NCI-H1105 (cell line): ENCODE results near the gene TXN.
"Not testable (repeated sequence)": the region's sequence is repeated elsewhere in the genome, so short reads cannot be mapped to it uniquely, and the experiment has no call there.

Experiments used
- DNase-seq: peaks from one replicate; lab custom pipeline; 2025; lab: John Stamatoyannopoulos, UW

Gene TXN

DNA sequence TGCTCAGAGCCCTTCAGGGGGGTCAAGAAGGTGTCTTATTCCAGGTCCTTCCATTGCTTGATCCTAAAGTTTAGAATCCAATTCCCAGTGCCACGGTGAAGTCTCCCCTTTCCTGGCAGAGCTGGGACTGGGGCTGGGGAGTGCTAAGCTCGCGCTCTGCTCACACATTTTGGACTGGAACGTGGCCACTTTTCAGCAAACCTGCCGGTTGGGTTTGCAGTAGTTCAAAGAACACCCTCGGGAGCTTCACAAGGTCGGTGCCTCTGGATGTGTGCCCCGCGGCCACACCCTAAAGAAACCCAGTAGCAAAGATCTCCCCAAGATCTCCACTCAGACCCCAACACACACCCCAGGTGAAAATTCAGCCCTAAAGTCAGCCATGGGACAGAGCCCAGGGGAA lies 48.3 kb downstream of the TXN start, which contains the start of gene C9orf152:
C9orf152 (minus strand) TSS at position 129 of the 400 bp plus-strand sequence. CDS start 580 bp downstream, outside the sequence.
- no peak for DNase-seq

DNA sequence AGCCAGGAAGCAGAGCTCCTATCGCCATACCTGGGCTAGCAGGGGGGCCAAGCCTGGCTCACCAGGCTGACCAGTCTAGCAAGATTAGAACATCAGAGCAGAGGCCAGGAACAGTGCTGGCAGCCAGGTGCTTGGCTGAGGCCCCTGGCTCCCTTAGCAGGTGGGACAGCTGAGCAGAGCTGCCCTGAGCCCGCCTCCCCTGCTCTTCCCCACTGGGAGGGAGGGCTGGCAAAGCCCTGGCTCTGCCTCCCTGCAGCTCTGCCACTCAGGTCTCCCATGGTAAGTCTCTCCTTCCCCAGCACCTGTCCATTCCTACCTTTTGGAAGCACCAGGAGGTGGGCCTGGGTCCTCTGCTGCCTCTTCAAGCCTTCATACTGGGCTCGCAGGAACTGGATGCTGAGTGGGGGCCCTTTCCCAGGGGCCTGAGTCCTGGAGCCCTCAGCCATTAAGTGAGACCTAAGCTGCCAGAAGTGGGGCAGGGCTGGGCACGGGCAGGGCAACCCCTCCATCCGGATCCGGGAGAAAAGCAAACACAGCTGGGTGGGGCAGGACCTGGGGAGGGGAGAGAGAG lies 49.2 kb downstream of the TXN start:
- DNase-seq = no peak

DNA sequence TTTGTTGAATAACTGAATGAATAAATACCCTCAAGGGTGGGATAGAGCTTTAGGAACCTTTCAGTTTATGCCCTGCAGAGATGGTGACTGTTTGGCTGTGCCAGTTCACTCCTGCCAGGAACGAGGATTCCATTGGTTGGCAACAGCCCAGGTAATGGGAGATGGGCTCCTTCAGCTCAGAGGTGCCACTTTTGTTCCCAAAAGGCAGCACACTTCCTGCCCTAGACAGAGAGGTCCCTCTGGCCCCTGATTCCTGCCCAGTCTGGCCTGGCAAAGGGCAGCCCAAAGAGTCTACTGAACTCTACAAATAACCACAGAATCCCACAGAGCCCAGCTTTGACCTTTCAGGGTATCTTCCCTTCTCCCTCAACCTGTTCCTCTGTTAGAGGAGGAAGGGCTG lies 49.9 kb downstream of the TXN start:
- DNase-seq = no peak

DNA sequence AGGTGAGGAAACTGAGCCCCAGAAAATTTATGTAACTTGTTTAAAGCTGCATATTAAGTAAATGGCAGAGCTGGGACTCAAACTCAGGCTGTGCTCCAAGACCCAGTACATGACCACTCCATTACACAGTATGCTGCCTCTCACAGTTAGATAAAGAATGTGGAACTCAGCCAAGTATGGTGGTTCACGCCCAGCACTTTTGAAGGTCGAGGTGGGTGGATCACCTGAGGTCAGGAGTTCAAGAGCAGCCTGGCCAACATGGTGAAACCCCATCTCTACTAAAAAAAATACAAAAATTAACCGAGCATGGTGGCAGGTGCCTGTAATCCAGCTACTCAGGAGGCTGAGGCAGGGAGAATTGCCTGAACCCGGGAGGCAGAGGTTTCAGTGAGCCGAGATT lies 50.7 kb downstream of the TXN start:
- not testable (repeated sequence) for DNase-seq

DNA sequence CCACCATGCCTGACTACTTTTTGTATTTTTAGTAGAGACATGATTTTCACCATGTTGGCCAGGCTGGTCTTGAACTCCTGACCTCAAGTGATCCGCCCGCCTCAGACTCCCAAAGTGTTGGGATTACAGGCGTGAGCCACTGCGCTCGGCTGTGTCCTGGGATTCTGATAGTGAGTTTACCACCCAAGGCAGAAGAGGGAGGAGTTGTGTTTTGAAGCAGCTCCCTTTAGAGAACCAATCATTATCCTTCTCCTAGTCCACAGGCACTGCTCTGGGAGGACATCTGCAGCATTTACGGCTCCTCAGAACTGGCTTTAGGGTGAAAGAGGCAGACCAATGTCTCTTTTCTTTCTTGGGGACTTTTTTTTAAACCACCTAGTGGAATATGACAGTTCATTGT lies 54.1 kb downstream of the TXN start:
- no peak for DNase-seq

DNA sequence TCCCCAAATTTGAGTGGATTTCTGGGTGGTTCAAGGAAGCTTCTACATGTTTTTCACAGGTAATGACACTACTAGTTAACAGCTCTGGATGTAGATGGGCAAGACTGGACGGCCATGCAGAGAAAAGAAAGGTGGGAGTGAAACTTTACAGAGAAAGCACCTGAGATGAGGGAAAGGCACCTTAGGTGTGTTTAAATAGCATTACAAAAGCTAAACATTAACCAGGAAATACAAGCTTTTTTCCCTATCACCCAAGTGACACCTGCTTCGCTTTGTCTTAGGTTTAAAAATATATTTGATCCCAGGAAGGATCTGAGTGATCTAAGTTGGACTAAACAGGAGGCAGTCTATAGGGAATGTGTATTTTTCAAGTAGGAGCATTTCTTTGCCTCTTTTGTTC lies 56.7 kb downstream of the TXN start:
- DNase-seq = no peak

DNA sequence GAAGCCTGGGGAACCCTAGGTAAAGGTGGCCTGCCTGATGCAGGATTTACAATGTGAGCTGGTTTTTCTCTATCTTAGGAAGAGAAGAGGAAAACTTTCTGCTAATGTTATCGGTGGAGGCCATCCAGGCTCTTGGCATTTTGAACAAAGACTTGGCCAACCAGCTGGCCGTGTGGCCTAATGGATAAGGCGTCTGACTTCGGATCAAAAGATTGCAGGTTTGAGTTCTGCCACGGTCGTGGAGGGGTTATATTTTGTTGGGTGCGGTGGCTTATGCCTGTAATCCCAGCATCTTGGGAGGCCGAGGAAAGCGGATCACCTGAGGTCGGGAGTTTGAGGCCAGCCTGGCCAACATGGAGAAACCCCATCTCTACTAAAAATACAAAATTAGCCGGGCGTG lies 58.0 kb downstream of the TXN start:
- DNase-seq = no peak

DNA sequence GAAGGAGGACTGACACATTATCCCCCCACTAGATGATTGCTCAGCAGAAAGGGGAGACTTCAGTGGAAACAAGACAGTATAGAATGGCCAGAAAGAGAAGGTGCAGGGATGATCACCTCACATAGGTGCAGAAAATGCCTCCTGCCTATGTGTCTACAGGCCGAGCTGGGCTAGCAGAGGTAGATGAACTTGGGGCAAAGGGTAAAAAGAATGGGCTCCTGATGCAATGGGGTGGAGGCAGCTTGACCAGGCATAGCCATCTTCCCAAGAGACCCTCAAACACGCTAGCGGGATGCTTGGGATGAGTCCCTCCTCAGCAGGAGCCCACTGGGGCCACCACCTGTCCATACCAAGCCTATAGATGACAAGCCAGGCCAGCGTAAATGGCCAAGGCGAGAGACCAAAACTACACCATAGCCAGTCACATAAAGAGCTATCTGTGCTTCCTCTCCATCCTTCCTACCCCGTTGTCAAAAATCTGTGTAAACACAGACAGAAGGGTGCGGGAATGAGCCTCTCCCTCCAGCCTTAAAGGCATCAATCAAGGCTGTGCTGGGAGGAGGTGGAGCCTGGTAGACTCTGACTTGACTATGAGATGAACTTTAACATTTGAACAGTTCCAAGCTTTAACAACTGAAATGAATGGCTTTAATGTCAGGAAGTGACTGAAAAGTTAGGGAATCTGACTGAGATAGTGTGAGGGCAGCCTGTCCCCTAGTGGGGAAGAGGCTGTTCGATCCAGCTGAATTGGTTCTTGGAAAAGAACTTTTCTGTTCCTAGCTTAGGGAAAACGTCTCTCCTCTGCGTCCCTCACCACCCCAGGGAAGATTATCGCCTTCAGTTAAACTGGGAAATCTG lies 58.7 kb downstream of the TXN start:
- DNase-seq = no peak

DNA sequence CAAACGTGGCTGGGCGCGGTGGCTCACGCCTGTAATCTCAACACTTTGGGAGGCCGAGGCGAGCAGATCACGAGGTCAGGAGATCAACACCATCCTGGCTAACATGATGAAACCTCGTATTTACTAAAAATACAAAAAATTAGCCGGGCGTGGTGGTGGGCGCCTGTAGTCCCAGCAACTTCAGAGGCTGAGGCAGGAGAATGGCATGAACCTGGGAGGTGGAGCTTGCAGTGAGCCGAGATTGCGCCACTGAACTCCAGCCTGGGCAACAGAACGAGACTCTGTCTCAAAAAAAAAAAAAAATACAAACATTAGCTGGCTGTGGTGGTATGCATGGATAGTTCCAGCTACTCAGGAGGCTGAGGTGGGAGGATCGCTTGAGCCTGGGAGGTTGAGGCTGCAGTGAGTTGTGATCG lies 60.2 kb downstream of the TXN start:
- not testable (repeated sequence) for DNase-seq
